Memory B cell (primary cell): Measurements from ENCODE around the gene GPR155.
"Not testable (repeated sequence)": the region's sequence is repeated elsewhere in the genome, so short reads cannot be mapped to it uniquely, and the experiment has no call there.

Source experiments
- ATAC-seq: fragments of 150-1000 bp; cut with Tn5 transposase; 2 replicates; pipeline ENCODE4 v1.10.0; 2021; ENCODE audit warnings: low read depth, mild to moderate bottlenecking, moderate library complexity
- DNase-seq, 2 donors: peaks; one replicate each; pipeline ENCODE4 v3.0.0; 2022; ENCODE audit warnings: low spot score in 2 of 2
- H3K27ac Mint-ChIP-seq: one replicate; pipeline ENCODE4 v1.8.0; 2022; ENCODE audit warnings: mild to moderate bottlenecking, moderate library complexity, mixed read lengths
- H3K27me3 Mint-ChIP-seq: one replicate; pipeline ENCODE4 v1.8.0; 2022; ENCODE audit warnings: mixed read lengths
- H3K36me3 Mint-ChIP-seq: one replicate; pipeline ENCODE4 v1.8.0; 2022; ENCODE audit warnings: mild to moderate bottlenecking, mixed read lengths
- H3K4me1 Mint-ChIP-seq: one replicate; pipeline ENCODE4 v1.8.0; 2022; ENCODE audit warnings: mixed read lengths
- H3K4me3 Mint-ChIP-seq: one replicate; pipeline ENCODE4 v1.8.0; 2022; ENCODE audit warnings: mild to moderate bottlenecking, moderate library complexity, mixed read lengths
- H3K9me3 Mint-ChIP-seq: one replicate; pipeline ENCODE4 v1.8.0; 2022; ENCODE audit warnings: mixed read lengths

The GPR155 gene

DNA sequence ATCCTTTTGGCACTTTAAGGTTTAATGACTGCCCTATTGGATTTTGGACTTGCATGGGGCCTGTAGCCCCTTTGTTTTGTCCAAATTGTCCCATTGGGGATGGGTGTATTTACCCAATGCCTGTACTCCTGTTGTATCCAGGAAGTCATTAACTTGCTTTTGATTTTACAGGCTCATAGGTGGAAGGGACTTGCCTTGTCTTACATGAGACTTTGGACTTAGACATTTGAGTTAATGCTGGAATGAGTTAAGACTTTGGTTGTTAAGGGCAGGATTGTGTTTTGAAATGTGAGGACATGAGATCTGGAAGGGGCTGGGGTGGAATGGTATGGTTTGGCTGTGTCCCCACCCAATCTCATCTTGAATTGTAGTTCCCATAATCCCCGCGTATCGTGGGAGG is 96.5 kb downstream of the GPR155 start:
- not testable (repeated sequence) for H3K27ac Mint-ChIP-seq, H3K9me3 Mint-ChIP-seq, DNase-seq, H3K4me3 Mint-ChIP-seq, ATAC-seq, H3K27me3 Mint-ChIP-seq
- Mint-ChIP-seq H3K4me1 (peaks cover 26% of the 10 kb centered on the region), H3K36me3 (peaks cover 41% of the 10 kb centered on the region)

DNA sequence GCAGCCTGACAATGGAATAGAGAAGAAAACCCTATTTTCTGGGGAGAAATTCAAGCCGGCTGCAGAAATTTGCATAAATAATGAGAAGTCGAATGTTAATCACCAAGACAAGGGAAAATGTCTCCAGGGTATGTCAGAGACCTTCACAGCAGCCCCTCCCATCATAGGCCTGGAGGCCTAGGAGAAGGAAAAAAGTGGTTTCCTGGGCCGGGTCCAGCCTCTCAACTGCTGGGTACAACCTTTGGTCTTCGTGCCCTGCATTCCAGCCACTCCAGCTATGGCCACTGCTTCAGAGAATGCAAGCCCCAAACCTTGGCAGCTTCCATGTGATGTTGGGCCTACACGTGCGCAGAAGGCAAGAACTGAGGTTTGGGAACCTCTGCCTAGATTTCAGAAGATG is 97.3 kb downstream of the GPR155 start:
- Mint-ChIP-seq H3K4me3 (no peak overlapping the region), H3K4me1 (peaks cover 26% of the 10 kb centered on the region), H3K27ac (peak overlapping the region; percentile 31), H3K27me3 (no peaks in the 10 kb centered on the region), H3K9me3 (no peaks in the 10 kb centered on the region), H3K36me3 (peaks cover 45% of the 10 kb centered on the region)
- no peak for ATAC-seq
- DNase-seq = no peak

DNA sequence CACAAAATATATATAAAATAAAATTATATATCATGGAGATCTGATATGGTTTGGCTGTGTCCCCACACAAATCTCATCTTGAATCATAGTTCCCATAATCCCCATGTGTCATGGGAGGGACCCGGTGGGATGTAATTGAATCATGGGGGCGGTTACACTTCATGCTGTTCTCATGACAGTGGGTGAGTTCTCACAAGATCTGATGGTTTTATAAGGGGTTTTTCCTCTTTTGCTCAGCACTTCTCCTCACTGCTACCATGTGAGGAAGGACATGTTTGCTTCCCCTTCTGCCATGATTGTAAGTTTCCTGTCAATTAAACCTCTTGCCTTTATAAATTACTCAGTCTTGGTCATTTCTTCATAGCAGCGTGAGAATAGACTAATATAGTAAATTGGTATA is 98.1 kb downstream of the GPR155 start:
- not testable (repeated sequence) for H3K4me3 Mint-ChIP-seq, DNase-seq, H3K27me3 Mint-ChIP-seq, H3K9me3 Mint-ChIP-seq
- peak; percentile 26 for ATAC-seq
- peak overlapping the region; percentile 33 for H3K27ac Mint-ChIP-seq
- H3K4me1 Mint-ChIP-seq = peaks cover 28% of the 10 kb centered on the region
- peaks cover 50% of the 10 kb centered on the region for H3K36me3 Mint-ChIP-seq

DNA sequence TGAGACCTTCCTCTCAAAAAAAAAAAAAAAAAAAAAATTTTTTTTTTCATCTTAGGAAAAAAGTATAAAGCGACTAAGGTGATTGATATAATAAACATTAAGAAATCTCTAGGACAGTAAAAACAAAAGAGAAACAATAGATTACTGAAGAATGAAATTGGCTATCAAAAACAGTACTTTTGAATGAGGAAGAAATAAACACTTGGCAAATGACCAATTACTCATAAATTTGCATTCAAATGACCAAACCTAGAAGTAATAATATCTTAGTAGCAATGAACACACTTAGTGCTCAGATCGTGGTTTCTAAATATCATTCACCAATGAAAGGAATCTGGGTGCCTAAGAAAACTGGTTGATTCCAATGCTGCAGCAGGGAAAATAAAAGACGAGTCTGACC is 101.6 kb downstream of the GPR155 start:
- Mint-ChIP-seq H3K27me3 (no peaks in the 10 kb centered on the region), H3K4me3 (no peak overlapping the region), H3K27ac (no peak overlapping the region), H3K4me1 (peaks cover 15% of the 10 kb centered on the region), H3K9me3 (no peaks in the 10 kb centered on the region), H3K36me3 (peaks cover 42% of the 10 kb centered on the region)
- ATAC-seq (no peak), DNase-seq (no peak)

DNA sequence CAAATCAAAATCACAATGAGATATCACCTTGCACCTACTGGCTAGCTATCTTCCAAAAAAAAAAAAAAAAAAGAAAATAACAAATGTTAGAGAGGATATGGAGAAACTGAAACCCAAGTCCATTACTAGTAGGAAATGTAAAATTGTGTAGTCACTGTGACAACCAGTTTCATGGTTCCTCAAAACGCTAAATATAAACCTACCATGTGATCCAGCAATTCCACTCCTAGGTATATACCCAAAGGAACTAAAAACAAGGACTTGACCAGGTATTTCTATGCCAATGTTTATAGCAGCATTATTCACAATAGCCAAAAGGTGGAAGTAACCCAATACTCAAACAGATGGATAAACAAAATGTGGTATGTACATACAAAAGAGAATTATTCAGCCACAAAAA is 103.0 kb downstream of the GPR155 start:
- no peaks in the 10 kb centered on the region for H3K27me3 Mint-ChIP-seq
- H3K27ac Mint-ChIP-seq = no peak overlapping the region
- DNase-seq (no peak), ATAC-seq (peak; percentile 38)
- H3K9me3 Mint-ChIP-seq = no peaks in the 10 kb centered on the region
- H3K4me3 Mint-ChIP-seq = no peak overlapping the region
- H3K36me3 Mint-ChIP-seq = peaks cover 35% of the 10 kb centered on the region
- peaks cover 10% of the 10 kb centered on the region for H3K4me1 Mint-ChIP-seq
